ENCODE results near the gene MIPEP.

MIPEP gene

GRCh38 chr13:23699271-23699670 lies 189.9 kb downstream of the MIPEP start:
- H3K4me3 Mint-ChIP-seq, result no peak overlapping the region
- no peaks in the 10 kb centered on the region for H3K9me3 Mint-ChIP-seq
- no peaks in the 10 kb centered on the region for H3K36me3 Mint-ChIP-seq
- peaks cover 18% of the 10 kb centered on the region for H3K27me3 Mint-ChIP-seq
- peaks cover 20% of the 10 kb centered on the region for H3K4me1 Mint-ChIP-seq
- no peak overlapping the region for H3K27ac Mint-ChIP-seq
- no peak for ATAC-seq

- Mint-ChIP-seq H3K4me1 (peaks cover 20% of the 10 kb centered on the region), H3K36me3 (no peaks in the 10 kb centered on the region), H3K27ac (peak overlapping the region; percentile 46), H3K4me3 (no peak overlapping the region), H3K27me3 (peaks cover 18% of the 10 kb centered on the region), H3K9me3 (no peaks in the 10 kb centered on the region)
- ATAC-seq, result no peak
Measured at GRCh38 chr13:23697772-23698313, 191.4 kb downstream of the MIPEP start.

GRCh38 chr13:23696610-23697009 lies 192.6 kb downstream of the MIPEP start:
- no peak for ATAC-seq
- Mint-ChIP-seq H3K4me1 (peaks cover 20% of the 10 kb centered on the region), H3K27ac (peak overlapping the region; percentile 95), H3K4me3 (peak overlapping the region; percentile 78), H3K9me3 (no peaks in the 10 kb centered on the region), H3K36me3 (no peaks in the 10 kb centered on the region), H3K27me3 (peaks cover 10% of the 10 kb centered on the region)

GRCh38 chr13:23695711-23696464 lies 193.3 kb downstream of the MIPEP start:
- no peaks in the 10 kb centered on the region for H3K9me3 Mint-ChIP-seq
- peak; percentile 97 for ATAC-seq
- H3K27me3 Mint-ChIP-seq, result peaks cover 3% of the 10 kb centered on the region
- H3K27ac Mint-ChIP-seq, result peak overlapping the region; percentile 95
- H3K4me1 Mint-ChIP-seq, result peaks cover 20% of the 10 kb centered on the region
- peak overlapping the region; percentile 78 for H3K4me3 Mint-ChIP-seq
- H3K36me3 Mint-ChIP-seq, result no peaks in the 10 kb centered on the region

GRCh38 chr13:23695196-23695595 lies 194.0 kb downstream of the MIPEP start:
- Mint-ChIP-seq H3K36me3 (no peaks in the 10 kb centered on the region), H3K4me1 (peaks cover 20% of the 10 kb centered on the region), H3K27ac (peak overlapping the region; percentile 95), H3K27me3 (no peaks in the 10 kb centered on the region), H3K9me3 (no peaks in the 10 kb centered on the region), H3K4me3 (no peak overlapping the region)
- peak; percentile 2 for ATAC-seq

GRCh38 chr13:23692816-23693215 lies 196.4 kb downstream of the MIPEP start:
- H3K36me3 Mint-ChIP-seq, result no peaks in the 10 kb centered on the region
- peaks cover 19% of the 10 kb centered on the region for H3K4me1 Mint-ChIP-seq
- no peak overlapping the region for H3K27ac Mint-ChIP-seq
- ATAC-seq, result no peak
- no peak overlapping the region for H3K4me3 Mint-ChIP-seq
- H3K9me3 Mint-ChIP-seq, result no peaks in the 10 kb centered on the region
- H3K27me3 Mint-ChIP-seq, result no peaks in the 10 kb centered on the region

- Mint-ChIP-seq H3K27ac (no peak overlapping the region), H3K9me3 (no peaks in the 10 kb centered on the region), H3K4me1 (peaks cover 2% of the 10 kb centered on the region), H3K4me3 (no peak overlapping the region), H3K36me3 (no peaks in the 10 kb centered on the region), H3K27me3 (no peaks in the 10 kb centered on the region)
- peak; percentile 10 for ATAC-seq
Measured at GRCh38 chr13:23690668-23691067, 198.5 kb downstream of the MIPEP start.

- Mint-ChIP-seq H3K27ac (no peak overlapping the region), H3K36me3 (no peaks in the 10 kb centered on the region), H3K4me3 (no peak overlapping the region), H3K27me3 (no peaks in the 10 kb centered on the region), H3K9me3 (peaks cover 4% of the 10 kb centered on the region), H3K4me1 (no peaks in the 10 kb centered on the region)
- no peak for ATAC-seq
Measured at GRCh38 chr13:23688336-23688735, 200.9 kb downstream of the MIPEP start.

- ATAC-seq, result no peak
- no peaks in the 10 kb centered on the region for H3K4me1 Mint-ChIP-seq
- no peak overlapping the region for H3K27ac Mint-ChIP-seq
- no peaks in the 10 kb centered on the region for H3K36me3 Mint-ChIP-seq
- no peak overlapping the region for H3K4me3 Mint-ChIP-seq
- H3K9me3 Mint-ChIP-seq, result peaks cover 4% of the 10 kb centered on the region
- peaks cover 2% of the 10 kb centered on the region for H3K27me3 Mint-ChIP-seq
Measured at GRCh38 chr13:23687614-23688013, 201.6 kb downstream of the MIPEP start.

GRCh38 chr13:23686948-23687347 lies 202.3 kb downstream of the MIPEP start:
- no peak overlapping the region for H3K4me3 Mint-ChIP-seq
- H3K4me1 Mint-ChIP-seq, result no peaks in the 10 kb centered on the region
- no peak for ATAC-seq
- no peaks in the 10 kb centered on the region for H3K36me3 Mint-ChIP-seq
- no peak overlapping the region for H3K27ac Mint-ChIP-seq
- H3K9me3 Mint-ChIP-seq, result peaks cover 4% of the 10 kb centered on the region
- H3K27me3 Mint-ChIP-seq, result peaks cover 8% of the 10 kb centered on the region

- peaks cover 24% of the 10 kb centered on the region for H3K27me3 Mint-ChIP-seq
- no peak overlapping the region for H3K27ac Mint-ChIP-seq
- ATAC-seq, result no peak
- no peak overlapping the region for H3K4me3 Mint-ChIP-seq
- no peaks in the 10 kb centered on the region for H3K36me3 Mint-ChIP-seq
- no peaks in the 10 kb centered on the region for H3K4me1 Mint-ChIP-seq
- peaks cover 4% of the 10 kb centered on the region for H3K9me3 Mint-ChIP-seq
Measured at GRCh38 chr13:23685416-23685815, 203.8 kb downstream of the MIPEP start.

GRCh38 chr13:23684647-23685046 lies 204.6 kb downstream of the MIPEP start:
- ATAC-seq, result no peak
- Mint-ChIP-seq H3K4me1 (no peaks in the 10 kb centered on the region), H3K27me3 (peaks cover 31% of the 10 kb centered on the region), H3K36me3 (no peaks in the 10 kb centered on the region), H3K27ac (no peak overlapping the region), H3K9me3 (peaks cover 4% of the 10 kb centered on the region), H3K4me3 (no peak overlapping the region)

- Mint-ChIP-seq H3K9me3 (peaks cover 4% of the 10 kb centered on the region), H3K27me3 (peaks cover 40% of the 10 kb centered on the region), H3K36me3 (no peaks in the 10 kb centered on the region), H3K4me3 (no peak overlapping the region), H3K4me1 (no peaks in the 10 kb centered on the region), H3K27ac (no peak overlapping the region)
- ATAC-seq, result no peak
Measured at GRCh38 chr13:23683084-23683483, 206.1 kb downstream of the MIPEP start.

- Mint-ChIP-seq H3K9me3 (peaks cover 4% of the 10 kb centered on the region), H3K27ac (no peak overlapping the region), H3K27me3 (peaks cover 40% of the 10 kb centered on the region), H3K4me1 (no peaks in the 10 kb centered on the region), H3K36me3 (no peaks in the 10 kb centered on the region), H3K4me3 (no peak overlapping the region)
- ATAC-seq, result no peak
Measured at GRCh38 chr13:23680845-23681669, 208.1 kb downstream of the MIPEP start.
